Activated CD4-positive, alpha-beta T cell treated with anti-CD3 and anti-CD28 coated beads, Interleukin-2, amount 50 U/mL, for 24 hours (primary cell): ENCODE measurements around the gene AUTS2.

Experiments
- DNase-seq, 2 donors: peaks; one replicate each; pipeline ENCODE4 v3.0.0-alpha.2; 2020; ENCODE audit warnings: low read depth in 1 of 2, low spot score in 1 of 2

Gene AUTS2

DNA sequence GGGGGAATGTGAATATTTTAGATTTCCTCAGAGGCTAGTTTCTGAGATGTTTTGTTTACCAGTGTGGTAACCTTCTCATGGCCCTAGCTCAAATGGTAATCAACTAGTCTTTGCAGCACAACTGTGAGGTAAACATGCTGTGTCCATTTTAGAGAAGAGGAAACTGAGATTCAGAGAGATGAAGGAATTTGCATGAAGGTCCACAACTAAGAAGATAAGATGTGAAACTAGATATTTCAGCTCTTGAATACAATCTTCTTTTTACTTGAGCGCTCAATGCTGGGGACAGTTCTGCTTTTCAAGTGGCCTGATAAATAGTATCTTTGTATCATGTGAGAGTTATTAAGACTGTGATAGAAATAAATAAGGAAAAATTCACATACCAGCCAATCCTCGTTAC lies 245.4 kb downstream of the AUTS2 start:
- no peak for DNase-seq

DNA sequence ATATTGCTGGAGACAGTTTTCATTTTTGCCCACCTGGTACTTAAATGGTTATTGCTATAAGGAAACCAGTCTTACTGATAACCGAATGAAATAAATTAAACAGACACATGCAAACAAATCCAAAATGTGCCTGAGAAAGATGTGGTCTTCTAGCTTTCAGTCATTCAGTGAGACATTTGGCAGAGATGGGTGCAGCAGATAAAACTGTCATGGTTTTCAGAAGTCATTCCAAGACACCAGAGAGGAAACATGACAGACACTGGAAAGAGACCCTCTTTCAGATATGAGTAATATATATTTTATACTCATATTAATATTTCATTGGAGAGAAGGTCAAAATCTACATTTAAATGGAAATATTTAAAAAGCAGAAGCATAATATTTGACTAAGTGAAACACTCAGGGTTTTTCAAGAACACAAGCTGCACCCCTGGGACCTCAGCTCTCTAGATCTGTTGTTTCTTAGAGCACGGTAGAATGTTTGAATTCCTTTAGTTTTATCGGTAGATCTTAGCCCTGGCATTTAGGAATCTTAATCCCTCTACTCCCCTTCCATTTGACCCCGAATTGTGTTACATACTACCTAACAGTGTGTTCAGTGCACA lies 246.1 kb downstream of the AUTS2 start:
- no peak for DNase-seq

DNA sequence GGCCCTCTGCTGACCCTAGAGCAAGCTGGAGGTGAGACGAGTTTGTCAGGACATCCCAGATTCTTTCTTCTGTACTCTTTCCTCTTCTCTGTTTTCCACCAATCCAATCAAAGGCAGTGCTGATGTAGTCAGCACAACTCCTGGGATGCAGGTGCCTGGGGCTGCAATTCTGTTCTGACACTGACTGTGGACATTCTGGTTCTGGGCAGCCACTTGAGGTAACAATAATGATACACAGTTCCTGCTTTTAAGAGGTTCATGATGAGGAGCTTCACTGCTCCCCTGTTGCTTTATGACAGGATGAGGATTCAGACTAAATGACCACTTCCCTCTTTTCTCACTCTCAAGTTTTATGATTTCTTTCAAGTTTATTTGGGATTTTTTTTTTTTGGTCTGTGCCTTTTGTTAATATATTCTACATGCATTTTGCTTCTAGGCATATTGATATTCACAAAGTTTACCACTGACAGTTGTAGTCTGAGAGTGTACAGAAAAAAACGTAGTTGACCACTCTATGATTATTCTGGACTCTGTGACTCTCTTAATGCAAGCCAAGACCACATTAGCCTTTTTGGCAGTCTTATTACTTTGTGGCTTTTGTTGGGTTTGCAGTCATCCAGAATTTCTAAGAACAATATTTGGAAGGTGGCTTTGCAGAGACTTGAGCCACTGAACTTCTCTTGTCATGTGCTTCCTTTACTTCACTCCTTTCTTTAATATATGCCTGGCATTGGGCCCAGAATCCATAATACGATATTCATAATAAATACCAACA lies 247.6 kb downstream of the AUTS2 start:
- no peak for DNase-seq

DNA sequence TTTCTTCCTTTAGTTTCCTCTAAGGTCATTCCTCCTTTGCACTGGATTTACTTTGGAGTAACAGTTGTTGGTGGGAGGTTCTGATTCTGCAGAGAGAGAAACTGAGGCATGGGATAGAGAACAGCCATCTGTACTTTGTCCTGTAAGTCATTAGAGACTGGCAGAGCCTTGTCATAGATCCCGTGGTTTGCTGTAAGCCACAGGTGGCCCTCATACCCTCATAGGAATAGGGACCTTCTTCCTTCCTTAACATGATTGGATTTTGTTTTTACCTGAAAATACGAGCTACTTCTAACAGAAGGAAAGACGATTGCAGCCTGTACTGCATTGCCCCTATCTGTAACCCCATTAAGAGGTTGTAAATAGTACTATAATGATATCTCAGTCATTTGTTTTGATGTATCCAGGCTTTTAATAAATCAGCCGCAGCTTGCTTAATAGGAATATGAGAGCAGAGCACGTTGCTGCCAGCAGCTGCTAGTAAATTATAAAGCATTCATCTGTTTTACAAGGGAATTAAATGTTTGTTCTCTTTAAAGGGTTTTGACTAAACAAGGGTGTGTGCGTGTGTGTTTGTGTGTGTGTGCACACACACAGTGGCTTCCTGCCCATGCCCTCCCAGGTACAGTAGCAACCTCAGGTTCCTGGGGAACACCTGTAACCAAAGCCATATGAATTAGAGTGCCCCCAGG lies 249.8 kb downstream of the AUTS2 start:
- no peak for DNase-seq

DNA sequence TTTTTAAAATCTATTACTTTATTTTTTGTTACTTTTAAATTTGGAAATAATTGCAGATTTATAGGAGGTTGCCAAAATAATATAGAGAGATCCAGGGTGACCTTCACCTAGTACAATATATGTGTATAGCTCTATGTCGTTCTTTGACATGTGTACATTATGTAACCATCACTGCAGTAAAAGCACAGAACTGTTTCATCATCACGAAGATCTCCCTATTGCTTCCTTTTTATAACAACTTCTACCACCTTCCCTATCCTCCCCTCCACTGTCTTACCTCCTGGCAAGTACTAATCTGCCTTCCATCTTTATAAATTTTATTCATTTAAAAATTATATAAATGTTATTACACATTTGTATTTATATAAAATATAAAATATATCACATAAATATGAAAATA lies 251.0 kb downstream of the AUTS2 start:
- no peak for DNase-seq

DNA sequence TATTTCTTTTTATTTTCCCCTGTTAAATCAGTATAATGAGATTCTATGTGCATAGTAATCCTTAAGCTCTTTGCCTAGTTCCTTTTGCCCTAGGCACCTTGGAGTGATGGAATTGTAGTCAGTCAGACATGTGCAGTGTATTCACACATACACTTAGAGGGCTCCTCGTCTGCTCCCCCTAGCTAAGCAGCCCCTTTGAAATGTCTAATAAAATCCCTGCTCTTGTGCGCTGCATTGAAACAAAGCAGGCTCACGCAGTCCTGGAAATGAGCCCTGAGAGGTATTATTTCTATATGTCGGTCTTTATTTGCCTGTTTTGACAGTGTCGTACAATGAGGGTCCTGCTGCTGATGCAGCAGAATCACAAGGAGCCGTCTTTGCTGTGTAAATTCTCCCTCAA lies 258.7 kb downstream of the AUTS2 start:
- no peak for DNase-seq

DNA sequence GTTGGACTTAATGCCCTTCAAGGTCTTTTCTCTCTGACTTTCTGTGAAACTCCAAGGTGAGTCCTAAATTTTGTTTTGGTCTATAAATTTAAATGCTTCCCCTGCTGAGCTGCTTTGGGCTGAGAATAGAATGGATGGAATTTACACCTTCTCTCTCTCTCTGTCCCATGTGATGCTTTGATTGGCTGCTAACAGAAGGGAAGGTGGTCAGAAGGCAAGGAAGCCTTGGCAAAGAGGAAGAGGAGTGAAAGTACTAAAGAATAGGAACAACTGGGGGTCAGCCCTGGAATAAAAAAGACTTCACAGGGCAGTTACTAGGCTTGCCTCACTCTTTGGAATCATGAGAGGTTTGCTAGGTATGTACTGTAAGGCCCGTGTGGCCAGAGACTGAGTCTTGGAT lies 260.2 kb downstream of the AUTS2 start:
- DNase-seq = no peak

DNA sequence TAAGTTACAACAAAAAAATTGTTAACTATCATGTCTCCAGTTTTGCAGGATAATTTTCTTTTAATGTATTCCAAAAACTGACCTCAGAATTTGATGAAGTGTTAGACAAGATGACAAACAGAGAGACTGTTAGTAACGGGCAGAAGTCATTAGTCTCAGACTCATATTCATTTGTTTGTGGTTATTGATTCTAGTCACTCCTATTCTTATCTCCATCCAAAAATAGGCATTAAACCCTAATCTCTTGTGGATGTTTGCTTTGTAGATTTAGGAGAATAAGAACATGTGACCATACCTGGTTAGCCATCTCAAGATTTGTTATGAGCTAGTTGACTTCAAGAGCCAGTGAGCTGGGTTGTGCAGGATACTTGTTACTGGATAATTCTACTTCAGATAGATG lies 261.1 kb downstream of the AUTS2 start:
- no peak for DNase-seq

DNA sequence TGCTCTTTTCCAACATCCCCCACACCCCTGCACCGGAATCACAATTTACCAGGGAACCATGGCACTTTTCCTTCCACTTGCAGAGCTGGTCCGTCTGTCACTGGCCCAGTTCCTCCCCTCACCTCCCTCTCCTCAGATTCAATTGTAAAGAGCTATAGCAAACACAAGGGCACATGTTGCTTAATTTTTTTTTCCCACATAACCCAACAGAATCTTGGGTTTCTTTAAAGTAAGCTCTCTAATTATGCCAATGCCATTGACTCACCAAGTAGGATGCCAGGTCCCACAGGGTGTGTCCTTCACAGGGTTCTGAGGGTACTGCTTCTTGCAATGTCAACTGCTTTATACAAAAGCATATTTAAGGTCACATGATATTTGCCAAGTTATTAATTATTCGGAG lies 262.2 kb downstream of the AUTS2 start:
- no peak for DNase-seq

DNA sequence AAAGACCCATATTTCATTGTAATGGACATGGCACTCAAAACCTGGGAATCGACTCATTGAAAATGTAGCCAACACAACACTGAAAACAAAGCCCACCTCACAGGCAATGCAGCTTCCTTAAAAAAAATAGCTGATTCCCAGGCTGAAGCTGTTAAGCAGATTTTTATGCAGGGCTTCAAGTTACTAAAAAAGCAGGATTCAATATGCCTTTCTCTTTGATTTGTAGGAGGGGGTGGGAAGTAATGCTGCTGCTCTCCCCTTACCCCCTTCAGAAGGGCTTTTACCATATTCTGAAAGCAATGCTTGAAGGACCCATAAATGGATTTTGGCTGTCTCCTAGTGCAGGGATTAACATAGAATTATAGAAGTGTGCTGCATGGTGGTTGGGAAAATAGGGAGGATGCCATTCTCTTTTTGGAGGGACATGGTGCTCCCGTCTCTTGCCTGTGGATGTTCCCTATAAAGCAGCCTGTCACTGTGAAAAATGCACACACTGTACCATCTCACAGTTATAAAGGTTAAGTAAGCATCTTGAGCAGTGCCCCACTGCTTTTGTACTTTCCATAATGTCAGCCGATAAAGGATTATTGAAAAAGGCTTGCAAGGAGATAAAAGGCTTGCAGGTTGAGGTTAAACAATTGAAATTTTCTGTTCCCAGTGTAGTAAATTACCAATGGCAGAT lies 262.8 kb downstream of the AUTS2 start:
- no peak for DNase-seq

DNA sequence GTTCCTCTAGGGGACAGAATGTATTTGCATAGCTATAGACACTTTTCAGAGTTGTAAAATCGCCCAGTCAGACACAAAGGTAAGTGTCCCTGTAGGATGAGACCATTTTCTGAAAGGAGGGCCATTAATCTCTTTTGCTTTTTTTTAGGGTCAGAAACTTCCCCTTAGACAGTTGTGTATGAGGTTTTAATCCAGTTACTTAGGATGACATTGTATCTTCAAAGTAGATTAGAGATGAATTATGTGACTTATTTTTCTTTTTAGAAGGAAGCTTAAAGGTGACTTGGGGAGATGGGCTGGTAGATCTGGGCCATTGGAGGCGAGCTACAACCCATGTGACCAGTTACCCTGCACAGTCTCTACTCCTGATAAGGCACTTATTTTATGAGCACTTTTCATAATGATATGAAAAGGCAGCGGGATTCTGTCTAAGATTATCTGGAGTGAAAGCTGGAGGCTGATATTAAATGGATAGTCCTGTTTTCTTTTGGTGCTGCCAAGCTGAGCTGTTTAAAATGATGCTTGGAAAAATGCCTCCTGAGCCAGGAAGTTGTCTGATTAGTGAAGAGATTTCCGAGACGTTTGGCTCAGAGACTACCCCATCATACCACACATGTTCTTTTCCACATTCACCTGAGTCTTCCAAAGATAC lies 264.3 kb downstream of the AUTS2 start:
- no peak for DNase-seq

DNA sequence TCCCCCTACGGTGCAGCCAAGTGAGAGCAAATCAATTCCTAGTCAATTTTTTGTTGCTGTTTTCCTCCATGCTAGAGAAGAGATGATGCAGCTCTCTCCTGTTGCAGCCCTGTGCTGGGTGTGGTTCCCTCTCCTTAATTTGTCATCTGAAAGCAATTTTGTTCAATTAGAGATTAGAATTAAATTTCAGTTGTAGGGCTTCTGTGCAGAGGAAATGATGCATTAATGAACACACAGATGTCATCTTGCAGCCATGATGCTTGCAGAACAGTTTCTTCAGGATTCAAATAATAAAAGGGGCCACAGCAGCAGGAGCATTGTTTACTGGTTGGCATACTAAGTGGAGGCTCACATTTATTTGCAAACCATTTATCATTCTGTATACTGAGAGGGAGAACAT lies 266.0 kb downstream of the AUTS2 start:
- no peak for DNase-seq

DNA sequence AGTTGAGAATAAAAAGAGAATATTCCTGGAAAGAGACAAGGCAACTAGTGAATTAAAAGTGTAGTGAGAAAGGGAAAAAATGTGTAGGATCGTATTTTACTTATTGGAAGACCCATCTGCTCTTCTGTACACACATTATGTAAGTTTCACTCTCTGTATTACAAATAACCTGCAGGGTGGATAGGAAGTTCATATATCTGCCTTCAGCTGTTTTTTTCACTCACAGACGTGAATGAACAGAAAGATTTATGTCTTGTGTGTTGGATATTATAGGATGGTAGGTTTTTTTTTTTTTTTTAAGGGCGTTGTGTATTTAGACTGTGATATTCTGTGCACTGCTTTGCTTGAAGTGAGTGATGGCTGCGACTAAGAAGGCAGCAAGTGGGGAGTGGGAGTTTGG lies 266.5 kb downstream of the AUTS2 start:
- DNase-seq = no peak

DNA sequence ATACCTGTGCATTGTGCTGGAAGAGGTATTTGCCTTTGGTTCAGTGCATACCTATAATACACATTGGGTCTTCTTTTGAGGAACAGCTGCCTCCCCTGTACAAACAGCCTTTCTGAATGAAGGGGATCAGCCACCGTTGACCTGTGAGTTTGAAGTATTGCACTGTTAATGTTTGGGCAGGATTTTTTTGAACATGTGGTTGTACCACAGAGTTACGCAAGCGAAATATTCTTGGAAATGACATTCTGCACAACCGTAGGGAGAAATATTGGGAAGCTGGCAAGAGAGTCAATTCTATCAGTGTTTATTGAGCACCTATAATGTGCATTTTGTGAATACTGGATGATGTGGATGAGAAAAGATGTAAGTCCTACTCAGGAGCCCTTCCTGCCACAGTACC lies 270.6 kb downstream of the AUTS2 start:
- DNase-seq = no peak

DNA sequence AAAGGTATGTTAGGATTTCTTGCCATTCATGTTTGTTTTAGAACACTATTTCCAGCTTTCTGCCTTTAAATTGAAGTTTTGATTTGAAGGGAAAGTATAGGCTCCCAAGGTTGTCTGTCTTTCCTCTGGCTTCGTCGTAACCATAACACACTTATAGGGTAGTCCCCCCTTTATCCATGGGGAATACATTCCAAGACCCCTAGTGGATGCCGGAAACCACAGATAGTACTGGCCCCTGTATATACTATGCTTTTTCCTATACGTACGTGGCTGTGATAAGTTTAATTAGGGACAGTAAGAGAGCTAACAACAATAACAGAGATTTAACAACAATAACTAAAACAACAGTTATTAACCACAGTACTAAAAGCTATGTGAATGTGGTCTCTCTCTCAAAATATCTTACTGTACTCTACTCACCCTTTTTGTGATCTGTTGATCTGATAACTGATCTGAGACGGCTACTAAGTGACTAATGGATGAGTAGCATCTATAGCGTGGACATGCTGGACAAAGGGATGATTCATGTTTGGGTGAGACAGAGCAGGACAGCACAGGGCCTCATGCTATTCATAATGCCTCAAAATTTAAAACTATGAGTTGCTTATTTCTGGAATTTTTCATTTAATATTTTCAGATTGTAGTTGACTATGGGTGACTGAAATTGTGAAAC lies 273.1 kb downstream of the AUTS2 start:
- no peak for DNase-seq

DNA sequence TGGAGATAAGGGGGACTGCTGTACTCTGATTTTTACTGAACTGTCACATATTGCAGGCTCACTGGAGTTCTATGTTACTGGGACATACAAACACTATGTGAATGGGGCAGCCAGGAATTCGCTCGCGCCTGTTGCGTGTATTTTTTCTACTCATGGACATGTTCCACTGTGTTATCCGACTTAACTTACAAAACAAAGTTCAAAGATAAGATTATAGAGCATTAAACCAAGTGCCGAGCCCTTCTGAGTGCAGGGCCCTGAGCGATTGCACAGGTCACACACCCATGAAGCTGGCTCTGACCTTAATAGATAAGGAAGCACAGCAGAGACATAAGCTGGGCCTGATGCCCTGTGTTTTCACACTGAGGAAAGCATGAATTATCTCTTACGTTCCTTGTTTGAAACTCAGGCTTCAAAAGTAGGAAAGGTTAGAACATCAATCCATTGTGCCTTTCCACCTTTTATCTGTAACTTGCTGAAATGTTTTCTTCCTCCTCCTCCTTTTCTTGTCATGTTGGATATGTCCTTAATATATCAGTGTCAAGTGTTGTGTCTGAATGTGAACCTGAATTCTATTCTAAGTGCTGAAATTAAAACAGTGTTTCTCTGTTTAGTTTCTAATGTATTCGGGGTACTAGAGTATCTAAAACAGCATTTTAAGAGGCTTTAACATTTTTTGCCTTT lies 273.8 kb downstream of the AUTS2 start:
- DNase-seq = no peak

DNA sequence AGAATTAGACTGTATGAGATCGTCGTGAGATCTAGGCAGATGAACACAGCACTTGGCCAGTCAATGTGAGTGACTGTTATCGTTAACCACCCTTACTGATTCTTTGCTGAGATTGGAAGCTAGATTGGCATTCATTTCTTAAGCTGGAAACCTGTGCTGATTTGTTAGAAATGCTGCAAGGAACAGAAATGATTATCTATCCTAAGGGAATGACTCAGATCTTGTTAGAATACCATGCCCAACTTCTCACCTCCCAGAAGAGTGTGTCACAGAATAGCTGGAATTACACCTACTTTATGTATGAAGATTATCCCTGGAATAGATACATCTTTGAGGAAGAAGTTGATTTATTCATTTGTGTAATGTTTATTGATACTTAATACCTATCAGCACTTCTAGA lies 275.2 kb downstream of the AUTS2 start:
- DNase-seq = no peak

DNA sequence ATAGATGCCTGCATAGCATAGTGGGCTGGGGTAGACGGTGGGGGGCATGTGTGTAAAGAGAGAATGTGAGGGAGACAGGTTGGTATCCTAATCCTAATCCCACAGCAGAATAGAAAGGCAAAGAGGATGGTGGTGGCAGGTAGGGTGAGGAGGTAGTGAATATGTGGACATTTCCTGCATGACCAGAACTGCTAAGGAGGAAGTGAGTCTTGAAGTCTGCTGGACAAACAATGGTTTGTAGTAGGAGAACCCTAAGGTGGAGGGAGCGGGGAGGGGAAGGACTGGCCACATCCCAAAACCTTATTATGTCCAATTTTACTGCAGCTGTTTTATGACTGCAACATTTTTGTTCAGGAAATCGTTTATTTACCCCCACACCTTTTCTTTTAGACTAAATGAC lies 279.7 kb downstream of the AUTS2 start:
- no peak for DNase-seq

DNA sequence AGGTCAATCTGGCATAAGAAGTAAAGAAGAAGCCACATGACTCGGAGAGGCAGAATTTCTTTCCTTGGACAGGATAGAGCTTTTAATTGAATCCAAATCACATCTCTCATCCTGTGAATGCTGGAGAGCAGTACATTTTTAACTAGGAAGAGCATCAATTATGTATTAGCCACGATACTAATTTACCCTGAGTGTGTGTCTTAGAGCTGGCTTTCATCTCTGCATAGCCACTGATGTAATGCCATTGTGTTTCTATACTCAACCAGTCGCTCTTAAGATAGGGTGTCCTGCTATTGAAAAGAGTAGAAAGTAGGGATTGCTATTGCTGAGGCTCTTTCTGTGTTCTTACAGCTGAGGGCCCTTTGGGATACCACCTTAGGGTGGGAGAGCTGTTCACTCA lies 280.3 kb downstream of the AUTS2 start:
- DNase-seq = no peak

DNA sequence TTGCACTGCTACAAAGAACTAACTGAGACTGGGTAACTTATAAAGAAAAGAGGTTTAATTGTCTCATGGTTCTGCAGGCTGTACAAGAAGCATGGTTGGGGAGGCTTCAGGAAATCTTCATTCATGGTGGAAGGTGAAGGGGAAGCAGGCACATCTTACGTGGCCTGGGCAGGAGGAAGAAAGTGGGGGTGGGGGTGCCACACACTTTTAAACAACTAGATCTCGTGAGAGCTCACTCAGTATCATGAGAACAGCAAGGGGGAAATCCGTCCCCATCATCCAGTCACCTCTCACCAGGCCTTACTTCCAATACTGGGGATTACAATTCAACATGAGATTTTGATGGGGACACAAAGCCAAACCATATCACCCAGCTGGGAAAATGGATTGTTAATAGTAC lies 281.7 kb downstream of the AUTS2 start:
- no peak for DNase-seq
